Prostate gland (tissue), 2 donors: ENCODE data around the gene SLC10A7.

Experiments
- POLR2A ChIP-seq: fragments of 450-650 bp; IDR thresholded peaks from one replicate; pipeline ENCODE4 v1.6.1; 2016; ENCODE audit warnings: antibody characterized with exemption, mild to moderate bottlenecking
- TF ChIP-seq, protein P1 (sequence below), 4 experiments: fragments of 200-600 bp in 2 of 4; fragments of 450-650 bp in 2 of 4; sonication (generic) in 2 of 4; IDR thresholded peaks; 1 replicate in 3 of 4; 2 replicates in 1 of 4; pipeline ENCODE4 v1.5.1; 2016 to 2019; ENCODE audit warnings: antibody characterized with exemption in 4 of 4, mild to moderate bottlenecking in 2 of 4, moderate library complexity in 2 of 4

DNA sequence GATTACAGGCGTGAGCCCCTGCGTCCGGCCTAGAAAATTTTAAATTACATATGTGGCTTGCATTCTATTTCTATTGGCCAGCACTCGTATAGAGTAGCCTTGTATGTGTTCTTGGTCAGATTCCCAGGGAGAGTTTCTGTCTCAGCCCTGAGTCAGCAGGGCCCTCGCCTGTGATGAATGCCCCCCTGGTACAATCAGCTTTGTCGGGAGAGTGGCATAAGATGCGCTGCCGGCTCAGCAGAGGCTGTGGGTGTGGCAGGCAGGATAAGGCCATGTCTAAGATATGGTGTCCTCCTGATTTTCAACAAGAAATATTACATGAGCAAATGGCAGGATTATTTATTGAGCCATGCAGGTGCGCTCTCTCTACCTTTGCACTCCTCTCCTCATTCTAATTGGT, 309.0 kb downstream of the SLC10A7 start:
- TF ChIP-seq, protein P1, sequence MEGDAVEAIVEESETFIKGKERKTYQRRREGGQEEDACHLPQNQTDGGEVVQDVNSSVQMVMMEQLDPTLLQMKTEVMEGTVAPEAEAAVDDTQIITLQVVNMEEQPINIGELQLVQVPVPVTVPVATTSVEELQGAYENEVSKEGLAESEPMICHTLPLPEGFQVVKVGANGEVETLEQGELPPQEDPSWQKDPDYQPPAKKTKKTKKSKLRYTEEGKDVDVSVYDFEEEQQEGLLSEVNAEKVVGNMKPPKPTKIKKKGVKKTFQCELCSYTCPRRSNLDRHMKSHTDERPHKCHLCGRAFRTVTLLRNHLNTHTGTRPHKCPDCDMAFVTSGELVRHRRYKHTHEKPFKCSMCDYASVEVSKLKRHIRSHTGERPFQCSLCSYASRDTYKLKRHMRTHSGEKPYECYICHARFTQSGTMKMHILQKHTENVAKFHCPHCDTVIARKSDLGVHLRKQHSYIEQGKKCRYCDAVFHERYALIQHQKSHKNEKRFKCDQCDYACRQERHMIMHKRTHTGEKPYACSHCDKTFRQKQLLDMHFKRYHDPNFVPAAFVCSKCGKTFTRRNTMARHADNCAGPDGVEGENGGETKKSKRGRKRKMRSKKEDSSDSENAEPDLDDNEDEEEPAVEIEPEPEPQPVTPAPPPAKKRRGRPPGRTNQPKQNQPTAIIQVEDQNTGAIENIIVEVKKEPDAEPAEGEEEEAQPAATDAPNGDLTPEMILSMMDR (IDR thresholded peaks at IDR 0.05) = no peak
- TF ChIP-seq POLR2A = no peak
